Subcutaneous abdominal adipose tissue (tissue), 5 donors: Measurements from ENCODE around the gene RTP3.
"Not testable (repeated sequence)": the region's sequence is repeated elsewhere in the genome, so short reads cannot be mapped to it uniquely, and the experiment has no call there.

Experiments
- H3K27ac ChIP-seq: one replicate; pipeline ENCODE4 v1.7.0; 2013; ENCODE audit warnings: low read depth, mild to moderate bottlenecking, inconsistent platforms, low read length, moderate library complexity
- H3K27me3 ChIP-seq, 5 donors: one replicate each; pipeline ENCODE4 v1.7.0; 2013; ENCODE audit warnings: low read length in 5 of 5, inconsistent platforms in 1 of 5; ENCODE audit not compliant: control insufficient read depth in 5 of 5, insufficient read depth in 4 of 5
- H3K36me3 ChIP-seq, 5 donors: one replicate each; pipeline ENCODE4 v1.7.0; 2013; ENCODE audit warnings: low read length in 5 of 5; ENCODE audit not compliant: control insufficient read depth in 5 of 5, insufficient read depth in 5 of 5
- H3K4me1 ChIP-seq, 5 donors: one replicate each; pipeline ENCODE4 v1.7.0; 2013; ENCODE audit warnings: low read length in 5 of 5, mild to moderate bottlenecking in 3 of 5, moderate library complexity in 1 of 5; ENCODE audit not compliant: control insufficient read depth in 5 of 5, insufficient read depth in 5 of 5
- H3K4me3 ChIP-seq, 5 donors: one replicate each; pipeline ENCODE4 v1.7.0; 2013; ENCODE audit warnings: low read length in 5 of 5, low read depth in 1 of 5
- H3K9ac ChIP-seq, 5 donors: one replicate each; pipeline ENCODE4 v1.7.0; 2013; ENCODE audit warnings: low read length in 5 of 5, mild to moderate bottlenecking in 4 of 5, moderate library complexity in 3 of 5
- H3K9me3 ChIP-seq, 5 donors: one replicate each; pipeline ENCODE4 v1.7.0; 2013; ENCODE audit warnings: low read length in 5 of 5; ENCODE audit not compliant: control insufficient read depth in 5 of 5
- donor health status: healthy.
- donor health status: healthy.
- donor health status: healthy.
- donor health status: healthy.
- donor health status: healthy.

RTP3 gene

DNA sequence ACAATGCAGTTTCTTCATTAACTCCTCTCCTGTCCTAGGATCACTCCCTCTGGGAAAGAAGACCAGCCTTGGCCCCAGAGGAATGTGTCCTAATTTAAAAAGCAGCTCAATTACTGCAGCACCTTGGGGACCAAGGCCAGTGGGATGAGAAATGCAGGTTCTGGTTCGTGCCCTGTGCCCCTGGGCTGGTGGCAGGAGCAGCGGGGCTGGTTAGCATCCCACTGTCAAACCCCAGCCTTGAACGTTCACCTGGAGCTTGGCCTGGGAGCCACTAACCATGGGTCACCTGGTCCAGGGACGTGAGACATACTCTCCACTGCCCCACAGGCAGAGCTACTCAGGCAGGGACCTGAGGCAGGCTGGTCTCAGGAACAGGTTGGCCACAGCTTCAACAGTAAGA is 8.4 kb upstream of the RTP3 start:
- H3K4me1 ChIP-seq = peaks cover 0 to 6% (median 5%) of the 10 kb centered on the region in 5 donors
- H3K9me3 ChIP-seq = no peaks in the 10 kb centered on the region
- no peak overlapping the region for H3K27ac ChIP-seq
- no peak overlapping the region for H3K9ac ChIP-seq
- no peaks in the 10 kb centered on the region for H3K36me3 ChIP-seq
- H3K4me3 ChIP-seq = no peak overlapping the region
- H3K27me3 ChIP-seq = no peaks in the 10 kb centered on the region

DNA sequence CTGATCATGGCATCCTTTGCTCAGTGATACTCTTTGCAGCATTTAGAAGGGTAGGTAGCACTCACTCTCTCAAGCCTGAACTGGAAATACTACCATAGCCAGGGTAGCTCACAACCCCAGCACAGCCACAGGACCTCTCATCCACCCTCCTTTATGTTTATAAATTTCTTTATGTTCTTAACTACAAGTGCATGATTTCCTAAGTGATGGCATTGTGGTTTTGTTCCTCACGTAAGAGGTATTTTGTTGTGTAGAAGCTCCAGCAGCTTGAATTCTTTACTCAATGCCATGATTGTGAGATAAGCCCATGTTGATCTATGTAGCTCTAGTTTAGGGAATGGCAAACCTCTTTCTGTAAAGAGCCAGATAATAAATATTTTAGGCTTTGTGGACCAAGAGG is 7.9 kb upstream of the RTP3 start:
- H3K27me3 ChIP-seq = no peaks in the 10 kb centered on the region
- H3K27ac ChIP-seq = no peak overlapping the region
- H3K4me3 ChIP-seq = no peak overlapping the region
- H3K9ac ChIP-seq = no peak overlapping the region
- no peaks in the 10 kb centered on the region for H3K9me3 ChIP-seq
- peaks cover 0 to 6% (median 5%) of the 10 kb centered on the region in 5 donors for H3K4me1 ChIP-seq
- H3K36me3 ChIP-seq = no peaks in the 10 kb centered on the region

DNA sequence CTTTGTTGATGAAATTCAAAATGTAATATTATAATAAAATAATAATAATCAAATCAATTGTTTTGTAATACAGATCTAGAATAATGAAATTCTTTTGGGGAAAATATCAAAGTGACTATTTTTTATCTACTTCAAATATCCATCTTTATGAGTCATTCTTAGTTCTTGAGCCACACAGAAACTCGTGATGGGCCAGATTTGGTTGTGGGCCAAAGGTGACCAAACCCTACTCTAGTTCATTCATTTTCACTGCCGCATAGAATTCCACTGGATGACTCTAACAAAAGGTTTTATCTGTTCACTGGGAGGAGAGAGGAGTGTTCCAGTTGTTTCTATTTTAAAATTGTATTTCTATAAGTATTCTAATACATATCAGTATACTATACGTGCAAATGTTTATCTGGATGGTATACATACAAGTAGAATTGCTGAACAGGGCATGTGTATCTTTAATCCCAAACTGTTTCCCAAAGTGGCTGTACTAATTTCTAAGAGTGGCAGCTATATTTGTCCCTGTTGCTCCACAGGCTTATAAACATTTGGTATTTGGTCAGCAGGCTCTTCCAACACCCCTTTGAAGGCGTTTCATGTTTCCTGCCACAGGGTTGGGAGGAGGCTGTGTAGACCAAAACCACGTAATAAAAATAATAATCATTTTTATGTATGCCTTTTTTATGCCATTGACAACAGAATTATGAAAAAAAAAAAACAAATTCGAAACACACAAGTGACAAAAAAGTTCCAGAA is 7.3 kb upstream of the RTP3 start:
- no peak overlapping the region for H3K9ac ChIP-seq
- no peaks in the 10 kb centered on the region for H3K9me3 ChIP-seq
- H3K27ac ChIP-seq = no peak overlapping the region

DNA sequence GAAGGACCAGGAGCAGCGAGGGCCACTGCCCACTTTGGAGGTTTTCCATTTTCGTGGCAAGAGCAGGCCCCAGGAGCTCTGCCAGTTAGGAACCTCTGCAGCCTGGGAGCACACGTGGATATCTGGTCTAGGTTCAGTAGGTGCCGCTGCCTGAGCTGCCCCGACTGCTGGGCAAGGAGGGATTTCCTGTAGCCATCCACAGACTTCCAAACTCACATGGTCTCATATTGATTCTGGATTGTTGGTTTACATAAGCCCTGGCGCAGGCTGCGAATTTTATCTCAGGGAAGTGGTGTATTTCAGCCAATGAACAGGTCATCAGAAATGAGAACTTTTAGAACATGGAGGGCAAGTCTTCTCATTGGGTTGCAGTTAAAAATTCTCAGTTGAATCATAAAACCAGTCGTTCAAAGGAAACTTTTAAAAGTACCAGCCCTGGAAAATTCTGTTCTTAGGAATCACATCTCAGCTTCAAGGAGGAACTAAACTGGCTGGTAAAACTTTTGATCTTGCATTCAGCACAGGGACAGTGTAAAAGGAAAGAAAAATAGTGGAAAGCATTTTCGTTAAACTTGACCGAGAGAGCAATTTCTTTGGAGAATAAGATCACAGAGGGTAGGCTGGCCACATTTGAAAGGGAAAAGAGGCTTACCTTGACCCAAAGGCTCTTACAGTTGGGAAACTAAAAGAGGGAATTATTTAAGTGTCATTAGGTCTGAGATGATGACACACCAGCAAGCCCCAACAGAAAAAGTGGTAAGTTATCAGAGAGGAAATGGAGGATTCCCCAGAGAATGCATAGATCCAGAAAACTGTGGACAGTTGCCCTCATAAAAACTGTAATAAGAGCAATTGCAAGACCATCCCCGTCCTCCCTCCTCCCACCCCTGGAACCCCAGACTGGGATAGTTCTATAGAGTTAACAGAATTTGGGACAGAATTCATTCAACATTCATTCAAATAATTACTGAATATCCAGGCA is 6.4 kb upstream of the RTP3 start:
- Histone ChIP-seq H3K27ac (no peak overlapping the region), H3K4me1 (peaks cover 0 to 12% (median 5%) of the 10 kb centered on the region in 5 donors), H3K9me3 (no peaks in the 10 kb centered on the region), H3K9ac (no peak overlapping the region), H3K36me3 (no peaks in the 10 kb centered on the region), H3K27me3 (no peaks in the 10 kb centered on the region), H3K4me3 (no peak overlapping the region)

More for the DNA sequence above, 7.3 kb upstream of the RTP3 start:
- Histone ChIP-seq H3K4me3 (no peak overlapping the region), H3K36me3 (no peaks in the 10 kb centered on the region), H3K4me1 (peaks cover 0 to 6% (median 5%) of the 10 kb centered on the region in 5 donors), H3K27me3 (no peaks in the 10 kb centered on the region)

DNA sequence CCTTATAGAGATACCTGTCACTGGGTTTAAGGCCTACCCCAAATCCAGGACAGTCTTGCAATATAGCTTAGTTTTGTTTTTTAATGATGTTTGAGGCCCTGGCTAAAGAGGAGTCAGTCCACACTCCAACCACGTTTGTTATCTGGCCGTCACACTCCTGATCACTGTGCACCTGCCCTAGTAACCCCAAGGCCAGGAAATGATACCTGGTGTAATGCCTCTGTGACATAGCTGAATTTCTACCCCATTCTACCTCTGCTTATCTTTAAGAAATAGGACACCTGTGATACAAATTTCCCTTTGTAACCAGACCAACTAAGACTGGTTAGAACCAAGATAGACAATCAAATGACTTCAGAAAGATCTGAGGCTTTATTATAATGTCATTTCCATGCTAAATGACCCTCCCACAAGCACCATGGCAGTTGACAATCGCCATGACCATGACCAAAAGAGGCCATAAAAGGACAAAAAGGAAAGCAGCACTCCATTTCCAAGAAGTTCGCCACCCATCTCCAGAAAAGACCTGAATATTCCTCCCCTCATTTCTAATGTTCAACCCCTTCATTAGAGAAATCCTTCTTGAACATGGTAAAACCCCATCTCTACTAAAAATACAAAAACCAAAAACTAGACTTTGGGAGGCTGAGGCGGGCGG is 4.8 kb upstream of the RTP3 start:
- Histone ChIP-seq H3K4me3 (no peak overlapping the region), H3K27ac (no peak overlapping the region), H3K4me1 (peaks cover 0 to 22% (median 9%) of the 10 kb centered on the region in 5 donors), H3K9me3 (no peaks in the 10 kb centered on the region), H3K9ac (no peak overlapping the region), H3K36me3 (no peaks in the 10 kb centered on the region), H3K27me3 (no peaks in the 10 kb centered on the region)

DNA sequence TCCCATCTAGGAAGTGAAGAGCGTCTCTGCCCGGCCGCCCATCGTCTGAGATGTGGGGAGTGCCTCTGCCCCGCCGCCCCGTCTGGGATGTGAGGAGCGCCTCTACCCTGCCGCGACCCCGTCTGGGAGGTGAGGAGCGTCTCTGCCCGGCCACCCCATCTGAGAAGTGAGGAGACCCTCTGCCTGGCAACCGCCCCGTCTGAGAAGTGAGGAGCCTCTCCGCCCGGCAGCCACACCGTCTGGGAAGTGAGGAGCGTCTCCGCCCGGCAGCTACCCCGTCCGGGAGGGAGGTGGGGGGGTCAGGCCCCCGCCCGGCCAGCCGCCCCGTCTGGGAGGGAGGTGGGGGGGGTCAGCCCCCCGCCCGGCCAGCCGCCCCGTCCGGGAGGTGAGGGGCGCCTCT is 3.3 kb upstream of the RTP3 start:
- H3K4me3 ChIP-seq, H3K9me3 ChIP-seq, H3K36me3 ChIP-seq, H3K27me3 ChIP-seq, H3K27ac ChIP-seq, H3K9ac ChIP-seq: not testable (repeated sequence)
- H3K4me1 ChIP-seq = peaks cover 0 to 16% (median 4%) of the 10 kb centered on the region in 5 donors

DNA sequence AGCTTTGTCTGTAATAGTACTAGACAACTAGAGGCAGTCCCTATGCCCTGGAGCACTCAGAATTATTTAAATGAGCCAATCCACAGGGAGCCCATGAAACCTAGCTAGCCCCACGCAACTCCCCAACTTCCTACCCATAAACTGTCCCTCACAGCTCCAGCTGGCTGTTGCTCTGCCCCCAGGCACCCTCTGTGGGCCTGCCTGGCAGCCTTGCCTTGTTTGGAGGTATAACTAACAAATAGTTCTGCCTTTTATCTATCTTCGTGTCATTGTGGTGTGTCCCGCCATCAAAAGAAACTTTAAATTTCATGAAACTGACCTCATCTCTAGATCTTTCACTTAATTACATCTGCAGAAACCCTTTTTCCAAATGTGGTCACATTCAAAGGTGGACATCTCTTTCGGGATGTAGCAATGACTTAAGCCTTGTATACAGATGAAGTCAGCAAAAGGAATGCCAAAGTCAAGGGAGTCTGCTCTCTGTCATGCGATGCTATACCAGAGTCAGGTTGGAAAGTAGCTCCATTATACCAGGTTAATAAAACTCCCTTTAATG is 1.8 kb upstream of the RTP3 start:
- Histone ChIP-seq H3K27ac (no peak overlapping the region), H3K36me3 (no peaks in the 10 kb centered on the region), H3K4me1 (peaks cover 0 to 16% (median 4%) of the 10 kb centered on the region in 5 donors), H3K9ac (no peak overlapping the region), H3K27me3 (peaks cover 0 to 3% (median 0%) of the 10 kb centered on the region in 5 donors), H3K4me3 (no peak overlapping the region), H3K9me3 (no peaks in the 10 kb centered on the region)

DNA sequence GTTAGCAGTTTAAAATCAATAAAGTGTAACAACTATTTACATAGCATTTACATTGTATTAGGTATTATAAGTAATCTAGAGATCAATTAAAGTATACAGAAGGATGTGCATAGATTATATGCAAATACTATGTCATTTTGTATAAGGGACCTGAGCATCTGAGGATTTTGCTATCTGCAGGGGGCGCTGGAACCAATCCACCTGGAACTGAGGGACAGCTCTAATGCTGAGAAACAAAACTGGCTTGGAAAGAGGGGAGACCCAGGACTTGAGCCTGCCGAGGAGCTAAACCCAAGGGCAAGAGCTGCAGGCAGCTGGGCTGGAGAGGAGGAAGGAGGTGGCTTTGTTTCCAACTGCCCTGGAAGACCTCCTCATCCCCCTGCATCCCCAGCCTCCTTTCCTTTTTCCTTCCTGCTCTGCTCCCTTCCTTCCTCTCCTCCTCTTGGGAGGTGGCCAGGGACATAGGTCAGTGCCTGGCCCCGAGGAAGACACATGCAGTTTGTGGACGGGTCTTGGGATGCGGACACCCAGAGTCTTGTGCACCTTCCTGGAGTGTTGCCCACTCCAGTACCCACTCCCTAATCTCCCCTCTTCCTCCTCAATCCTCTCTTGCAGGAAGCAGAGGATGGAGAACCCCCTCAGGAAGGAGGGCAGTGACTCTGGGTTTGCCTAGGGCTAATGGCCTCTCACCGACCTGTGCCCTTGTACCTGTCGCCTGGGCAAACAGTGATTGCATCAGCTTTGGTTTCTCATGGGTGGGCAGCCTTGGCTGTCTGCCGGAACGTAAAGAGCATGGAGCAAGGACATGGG is 825 bp upstream of the RTP3 start:
- H3K9me3 ChIP-seq = no peaks in the 10 kb centered on the region
- no peak overlapping the region for H3K9ac ChIP-seq
- no peaks in the 10 kb centered on the region for H3K36me3 ChIP-seq
- peaks cover 0 to 21% (median 4%) of the 10 kb centered on the region in 5 donors for H3K4me1 ChIP-seq
- H3K27me3 ChIP-seq = peaks cover 0 to 3% (median 0%) of the 10 kb centered on the region in 5 donors
- no peak overlapping the region for H3K4me3 ChIP-seq
- H3K27ac ChIP-seq = no peak overlapping the region

DNA sequence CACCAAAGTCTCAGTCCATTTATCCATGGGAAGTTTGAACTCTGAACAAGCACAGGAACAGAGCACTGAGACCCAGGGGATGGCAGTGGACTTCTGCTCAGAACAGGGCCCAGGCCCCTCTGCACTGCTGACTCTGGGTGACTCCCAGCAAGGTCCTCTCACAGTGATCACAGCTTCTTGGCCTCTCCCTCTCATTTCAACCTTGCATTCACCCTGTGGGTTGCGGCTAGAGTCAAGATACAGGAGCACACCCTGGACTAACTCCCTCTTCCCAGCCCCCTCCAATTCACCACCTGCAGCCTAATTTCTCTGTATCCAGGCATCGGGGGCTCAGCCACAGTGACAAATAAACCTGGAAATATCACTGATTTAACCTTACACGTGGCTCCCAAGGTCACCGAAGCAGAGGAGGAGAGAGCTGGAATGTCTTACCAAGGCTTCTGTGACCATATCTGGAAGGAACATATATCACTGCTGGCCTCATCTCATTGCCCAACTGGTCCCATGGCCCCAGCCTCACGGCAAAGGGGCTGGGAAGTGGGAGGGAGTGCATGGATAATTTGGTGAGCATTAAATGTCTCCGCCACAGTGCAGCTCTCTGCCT is 1.2 kb downstream of the RTP3 start:
- Histone ChIP-seq H3K4me3 (no peak overlapping the region), H3K27me3 (peaks cover 0 to 3% (median 0%) of the 10 kb centered on the region in 5 donors), H3K36me3 (no peaks in the 10 kb centered on the region), H3K9ac (no peak overlapping the region), H3K27ac (no peak overlapping the region), H3K9me3 (no peaks in the 10 kb centered on the region), H3K4me1 (peaks cover 0 to 21% (median 4%) of the 10 kb centered on the region in 5 donors)
